GM19351 (cell line): ENCODE measurements around the gene TSPAN3.

ENCODE experiments used
- ATAC-seq: cut with Tn5 transposase; IDR thresholded peaks from one replicate; pipeline ENCODE4 v1.9.1; 2021; ENCODE audit warnings: mild to moderate bottlenecking, moderate library complexity; ENCODE audit not compliant: unreplicated experiment

The TSPAN3 gene

DNA sequence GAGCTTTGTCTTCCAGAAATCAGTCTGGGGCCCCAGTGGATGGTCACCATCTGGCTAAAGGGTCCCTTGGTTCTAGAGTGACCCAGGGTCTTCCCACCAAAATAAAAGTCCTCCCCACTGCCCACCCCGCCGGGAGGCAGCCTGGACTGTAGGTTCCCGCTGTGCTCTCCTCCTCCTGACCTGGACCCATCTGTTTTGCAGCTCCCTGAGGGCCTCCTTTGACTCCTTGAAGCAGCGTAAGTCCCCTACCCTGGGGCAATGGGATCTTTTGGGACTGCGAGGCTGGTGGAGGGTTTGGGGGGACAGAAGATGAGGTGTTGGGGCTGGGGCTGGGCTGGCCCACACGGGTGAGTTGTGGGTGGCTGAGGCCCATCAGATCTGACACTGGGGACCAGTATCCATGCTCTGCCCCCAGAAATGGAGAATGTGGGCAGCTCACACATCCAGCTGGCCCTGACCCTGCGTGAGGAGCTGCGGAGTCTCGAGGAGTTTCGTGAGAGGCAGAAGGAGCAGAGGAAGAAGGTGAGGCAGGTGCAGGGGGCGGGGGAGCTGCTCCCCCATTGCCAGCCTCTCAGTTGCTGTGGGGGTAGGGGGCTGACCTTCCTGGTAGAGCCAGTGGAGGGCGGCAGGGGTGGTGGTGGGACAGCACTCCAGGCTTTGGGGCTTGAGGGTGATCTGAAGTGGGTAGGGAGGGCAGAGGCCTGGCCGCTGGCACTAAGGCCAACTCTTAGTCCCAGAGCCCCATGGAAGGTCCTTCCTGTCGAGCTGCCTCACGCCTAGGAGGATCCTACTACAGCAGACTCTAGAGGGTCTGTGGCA is 45.6 kb downstream of the TSPAN3 start:
- no peak for ATAC-seq

DNA sequence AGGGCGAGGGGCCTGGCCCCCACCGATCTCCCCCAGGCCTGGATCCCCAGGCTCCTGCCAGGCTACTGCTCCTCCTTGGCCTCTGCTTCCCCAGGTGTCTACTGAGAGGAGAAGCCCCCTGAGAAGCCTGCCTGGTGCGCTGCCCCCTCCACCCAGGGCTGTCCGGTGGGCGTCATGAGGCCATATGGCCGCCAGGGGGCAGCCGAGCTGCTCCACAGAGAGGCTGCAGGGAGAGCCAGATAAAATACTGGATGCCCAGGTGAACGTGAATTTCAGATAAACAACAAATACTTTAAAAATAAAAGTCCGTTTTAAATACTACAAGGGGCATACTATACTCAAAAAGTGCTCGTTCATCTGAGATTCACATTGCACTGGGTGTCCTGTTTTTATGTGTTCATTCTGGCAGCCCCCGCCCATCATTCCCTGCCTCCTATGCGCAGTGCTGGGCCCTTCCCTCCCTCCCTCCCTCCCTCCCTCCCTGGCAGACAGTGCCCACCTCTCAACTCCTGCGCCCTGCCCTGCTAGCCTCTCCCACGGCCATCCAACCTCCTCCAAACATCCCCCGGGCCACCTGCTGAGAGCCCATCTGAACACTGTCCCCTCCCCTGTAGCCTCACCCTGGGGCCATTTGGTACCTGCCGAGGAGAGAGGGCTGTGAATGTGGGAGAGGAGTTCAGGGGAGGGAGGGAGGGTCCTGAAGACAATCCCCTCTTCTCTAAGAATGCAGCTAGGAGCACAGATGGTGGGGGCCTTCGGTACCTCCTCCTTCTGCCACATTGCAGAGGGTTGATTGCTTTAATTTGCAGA is 46.4 kb downstream of the TSPAN3 start:
- ATAC-seq = no peak

DNA sequence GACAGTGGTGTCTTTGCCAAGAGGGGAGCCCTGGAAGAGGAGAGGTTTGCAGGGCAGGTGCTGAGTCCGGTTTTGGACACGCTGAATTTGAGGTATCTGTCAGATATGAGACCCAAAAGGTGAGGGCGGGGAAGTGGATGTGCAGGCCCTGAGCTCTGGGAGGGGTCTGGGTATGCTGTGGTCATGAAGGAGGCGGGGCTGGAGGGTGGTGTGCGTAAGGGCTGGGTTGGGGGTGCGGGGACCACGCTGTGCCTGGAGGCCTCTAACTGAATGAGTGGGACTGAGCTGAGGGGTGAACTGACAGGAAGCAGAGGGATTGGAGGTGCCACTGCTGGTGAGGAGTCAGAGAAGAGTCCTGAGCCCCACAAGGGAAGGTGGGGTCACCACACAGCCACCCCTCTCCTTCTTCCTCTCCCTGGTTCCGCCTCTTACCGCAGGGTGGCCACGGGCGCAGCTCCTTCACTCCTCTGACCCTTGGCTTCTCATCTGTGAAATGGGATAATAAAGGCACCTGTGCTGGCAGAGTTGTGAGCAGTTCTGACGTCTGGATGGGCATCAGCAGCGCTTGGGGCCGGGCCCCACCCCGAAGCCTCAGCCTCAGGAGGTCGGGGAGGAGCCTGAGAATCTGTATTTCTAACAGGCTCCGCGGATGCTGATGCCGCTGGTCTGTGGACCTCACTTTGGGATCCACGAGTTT is 47.2 kb downstream of the TSPAN3 start:
- no peak for ATAC-seq

- ATAC-seq = no peak
These were observed 48.0 kb downstream of the TSPAN3 start for GRCh38 chr15:77022646-77023575.

- ATAC-seq = no peak
These were observed 49.0 kb downstream of the TSPAN3 start for GRCh38 chr15:77021803-77022381.

- ATAC-seq = no peak
These were observed 49.8 kb downstream of the TSPAN3 start for GRCh38 chr15:77021088-77021481.

GRCh38 chr15:77020348-77021087 is 50.4 kb downstream of the TSPAN3 start:
- no peak for ATAC-seq

DNA sequence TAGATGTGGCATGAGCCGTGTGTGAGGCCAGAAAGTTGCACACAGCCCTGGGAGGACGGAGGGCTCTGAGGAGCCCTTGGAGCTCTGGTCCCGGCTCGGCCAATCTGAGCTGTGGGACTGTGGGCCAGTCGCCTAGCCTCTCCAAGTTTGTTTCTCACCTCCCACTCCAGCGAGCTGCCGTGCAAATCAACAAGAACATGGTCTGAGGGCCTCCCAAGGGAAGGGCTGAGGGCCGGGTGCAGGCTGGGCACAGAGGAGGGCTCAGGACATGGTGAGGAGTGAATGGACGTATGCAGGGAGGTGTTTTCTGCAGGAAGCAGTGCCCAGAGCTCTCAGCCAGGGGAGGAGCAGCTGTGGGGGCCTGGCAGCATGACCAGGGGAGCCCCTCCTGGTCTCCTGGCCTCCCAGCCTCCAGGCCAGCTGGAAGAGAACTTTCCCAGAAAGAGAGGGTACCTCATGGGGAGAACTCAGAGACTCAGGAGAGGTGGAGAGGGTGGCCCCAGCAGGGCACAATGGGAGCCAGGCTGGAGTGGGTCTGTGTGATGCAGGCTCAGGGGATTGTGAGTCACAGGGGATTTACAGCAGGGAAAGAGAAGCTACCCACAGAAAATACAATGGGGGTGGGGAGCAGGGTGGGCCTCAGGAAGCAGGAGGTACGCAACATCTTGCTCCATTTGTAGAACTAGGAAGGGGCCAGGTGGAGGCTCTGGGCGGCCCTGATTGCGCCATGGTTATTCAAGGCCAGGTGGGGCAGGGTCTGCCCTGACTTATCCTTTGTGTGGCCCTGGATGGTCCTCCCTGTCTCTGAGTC is 51.2 kb downstream of the TSPAN3 start:
- ATAC-seq = no peak

GRCh38 chr15:77018796-77019505 is 52.0 kb downstream of the TSPAN3 start:
- no peak for ATAC-seq

GRCh38 chr15:77017761-77018720 is 52.9 kb downstream of the TSPAN3 start:
- ATAC-seq = no peak

- no peak for ATAC-seq
These were observed 53.7 kb downstream of the TSPAN3 start for GRCh38 chr15:77017091-77017660.

GRCh38 chr15:77016321-77016695 is 54.6 kb downstream of the TSPAN3 start:
- ATAC-seq = no peak

- no peak for ATAC-seq
These were observed 55.1 kb downstream of the TSPAN3 start for GRCh38 chr15:77015646-77016320.

DNA sequence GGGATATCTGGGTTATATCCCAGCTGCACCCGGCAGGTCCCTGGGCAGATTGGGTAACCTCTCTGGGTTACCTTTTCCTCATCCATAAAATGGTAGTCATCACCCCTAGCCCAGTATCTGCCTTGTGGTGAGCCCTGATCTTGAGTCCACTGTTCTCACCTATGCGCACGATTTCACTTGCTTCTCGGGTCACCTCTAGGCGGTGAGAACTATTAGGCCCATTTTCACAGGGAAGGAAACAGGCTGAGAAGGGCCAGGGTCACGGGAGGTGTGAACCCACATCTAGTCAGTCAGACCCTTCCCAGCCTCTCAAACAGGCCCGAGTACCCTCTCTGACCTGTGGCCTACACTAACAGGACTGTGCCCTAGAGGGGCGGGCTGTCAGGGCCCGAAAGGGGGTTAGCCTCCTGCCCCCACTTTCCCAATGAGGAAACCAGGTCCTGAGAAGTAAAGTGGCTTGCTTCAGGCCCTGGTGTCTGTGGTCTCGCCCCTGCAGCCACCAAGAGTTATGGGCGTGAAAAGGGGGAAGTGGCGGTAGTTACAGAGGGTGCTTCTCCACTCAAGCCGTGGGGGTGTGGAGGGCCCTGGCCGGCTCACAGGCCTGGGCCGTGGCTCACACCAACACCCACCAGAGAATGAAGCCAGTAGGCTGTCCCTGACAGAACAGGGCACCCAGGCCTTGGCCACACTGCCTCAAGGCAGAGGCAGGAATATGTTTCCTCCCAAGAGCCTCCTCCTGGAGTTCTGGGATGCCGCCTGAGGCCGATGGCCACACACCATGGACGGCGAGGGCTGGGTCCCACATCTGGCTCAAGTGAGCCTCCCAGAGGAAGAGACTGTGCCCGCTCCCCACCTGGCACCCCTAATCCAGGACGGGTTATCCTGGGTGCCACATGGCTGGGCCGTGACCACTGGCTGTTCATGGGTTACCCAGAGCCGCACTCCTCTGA is 56.5 kb downstream of the TSPAN3 start:
- ATAC-seq = peak; percentile 72

DNA sequence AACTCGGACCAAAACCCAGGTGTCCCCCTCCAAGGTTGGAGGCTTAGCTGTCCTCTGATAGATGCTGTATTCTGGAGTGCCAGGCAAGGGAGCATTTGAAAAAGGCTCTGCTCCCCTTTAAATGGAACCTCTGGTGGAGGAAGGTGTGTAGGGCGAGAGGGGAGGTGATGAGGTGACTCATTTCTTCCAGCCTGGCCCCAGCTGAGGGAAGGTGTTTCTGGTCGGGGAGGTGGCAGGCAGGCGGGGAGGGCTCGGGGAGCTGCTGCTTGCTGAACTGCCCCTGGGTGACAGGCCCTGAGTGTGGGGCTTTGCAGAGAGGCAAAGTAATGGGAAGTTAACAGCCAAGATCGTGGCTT is 57.2 kb downstream of the TSPAN3 start:
- ATAC-seq = peak; percentile 58
